Panc1 (cell line): ENCODE measurements around the gene TGM3. TPM values are rescaled to one million over a fixed set of nuclear protein-coding genes. Genes with fewer than 3 reads are reported as not detected.

ENCODE experiments used
- ATAC-seq: fragments of 200-7000 bp; cut with Tn5 transposase; 2 replicates; pipeline ENCODE4 v1.9.1; 2020; ENCODE audit warnings: mild to moderate bottlenecking, moderate library complexity
- BruUV-seq: library from RNA; stranded (reverse); fragments of 400-500 nt; replicated peaks from 2 replicates; lab custom pipeline; 2021; lab: Mats Ljungman, UMichigan
- CTCF ChIA-PET: fragments of 300-600 bp; sonication (Branson Sonifier 250); formaldehyde crosslinking; loops from one replicate; lab custom pipeline; 2022; ENCODE audit warnings: antibody characterized with exemption; lab: Charles Lee
- POLR2A ChIA-PET: fragments of 300-600 bp; sonication (Branson Sonifier 250); formaldehyde crosslinking; loops from one replicate; lab custom pipeline; 2022; ENCODE audit warnings: antibody characterized with exemption; lab: Charles Lee
- DNase-seq: peaks from one replicate; pipeline ENCODE4 v3.0.0-alpha.2; 2010; ENCODE audit warnings: low read depth, low spot score
- H3K27ac ChIP-seq: 2 replicates; pipeline ENCODE4 v1.5.1; 2011; ENCODE audit warnings: mild to moderate bottlenecking, low read length, inconsistent platforms
- H3K27me3 ChIP-seq: fragments of 200-500 bp; sonication (Bioruptor generic); 2 replicates; pipeline ENCODE4 v1.6.0; 2014; ENCODE audit warnings: low read length, inconsistent platforms; ENCODE audit not compliant: control insufficient read depth, insufficient read depth
- H3K36me3 ChIP-seq: fragments of 200-500 bp; sonication (Bioruptor generic); 2 replicates; pipeline ENCODE4 v1.5.1; 2014; ENCODE audit warnings: inconsistent platforms, mild to moderate bottlenecking, low read length, moderate library complexity; ENCODE audit not compliant: control insufficient read depth, insufficient read depth
- H3K4me1 ChIP-seq: 2 replicates; pipeline ENCODE4 v1.5.1; 2011; ENCODE audit warnings: inconsistent platforms, mild to moderate bottlenecking, low read length, moderate library complexity; ENCODE audit not compliant: control insufficient read depth, insufficient read depth
- H3K4me3 ChIP-seq, 2 experiments: 2 replicates each; pipeline ENCODE4 v1.5.1; 2011 to 2012; ENCODE audit warnings: low read depth in 2 of 2, low read length in 2 of 2, mild to moderate bottlenecking in 2 of 2, inconsistent platforms in 1 of 2, moderate library complexity in 1 of 2
- H3K9me3 ChIP-seq: fragments of 200-500 bp; sonication (Bioruptor generic); 2 replicates; pipeline ENCODE4 v1.5.1; 2014; ENCODE audit warnings: low read depth, mild to moderate bottlenecking, inconsistent platforms, low read length, moderate library complexity; ENCODE audit not compliant: control insufficient read depth, insufficient read depth
- CTCF ChIP-seq: fragments of 450-650 bp; IDR thresholded peaks from 2 replicates; pipeline ENCODE4 v1.5.1; 2017; ENCODE audit warnings: mild to moderate bottlenecking
- POLR2AphosphoS5 ChIP-seq: IDR thresholded peaks from 2 replicates; pipeline ENCODE4 v1.6.1; 2012; ENCODE audit warnings: mild to moderate bottlenecking, low read depth, low read length, moderate library complexity
- REST ChIP-seq, 2 experiments: IDR thresholded peaks; 2 replicates each; pipeline ENCODE4 v1.6.1; 2011 to 2012; ENCODE audit warnings: low read depth in 2 of 2, control low read depth in 1 of 2, low read length in 1 of 2, mild to moderate bottlenecking in 1 of 2, moderate library complexity in 1 of 2; ENCODE audit not compliant: insufficient read depth in 1 of 2
- SIN3A ChIP-seq: IDR thresholded peaks from 2 replicates; pipeline ENCODE4 v1.6.1; 2012; ENCODE audit warnings: low read depth, mild to moderate bottlenecking, low read length, moderate library complexity, borderline replicate concordance; ENCODE audit not compliant: insufficient read depth
- TCF7L2 ChIP-seq: IDR thresholded peaks from 2 replicates; pipeline ENCODE4 v1.6.1; 2011; ENCODE audit warnings: mild to moderate bottlenecking, low read depth, low read length, inconsistent platforms
- in situ Hi-C: cut with HindIII; loops from 2 replicates; pipeline ENCODE4 v1.10.0; 2016; ENCODE audit warnings: low sequenced_read_pairs, low pct_unique_long_range_greater_than_20kb
- intact Hi-C: fragments of 100-400 bp; cut with micrococcal nuclease; formaldehyde crosslinking; loops from one replicate; pipeline ENCODE4 v1.10.0; 2022; ENCODE audit not compliant: unreplicated experiment
- total RNA-seq: library from RNA; stranded (reverse); gene quantifications from one replicate; pipeline ENCODE4 v1.2.1, GENCODE V29; 2021; ENCODE audit not compliant: unreplicated experiment

TGM3 gene
- total RNA-seq, 1 experiment from 2014 or later, result not detected

GRCh38 chr20:2281563-2281962 is 14.2 kb upstream of the TGM3 start:
- H3K4me1 ChIP-seq, result no peaks in the 10 kb centered on the region
- no peak for ATAC-seq
- in situ Hi-C loops (no loop called here), intact Hi-C loops (no loop called here)
- TF ChIP-seq CTCF, result no peak
- no peak for TF ChIP-seq POLR2AphosphoS5
- TF ChIP-seq TCF7L2, result no peak
- TF ChIP-seq SIN3A, result no peak
- no peak overlapping the region for H3K4me3 ChIP-seq
- peaks cover 3% of the 10 kb centered on the region; the same call in 1 of the 2 replicates for H3K9me3 ChIP-seq
- H3K27me3 ChIP-seq, result peaks cover 9% of the 10 kb centered on the region
- ChIA-PET POLR2A (interaction anchor here (0.6 kb wide), 1 partner anchor 11 kb away, joined by 6 read pairs; no protein-coding TSS in a partner anchor), CTCF (no interaction called here)
- H3K27ac ChIP-seq, result no peak overlapping the region
- H3K36me3 ChIP-seq, result no peaks in the 10 kb centered on the region
- BruUV-seq, result no TSS peak
- no peak for DNase-seq

- no peaks in the 10 kb centered on the region for H3K4me1 ChIP-seq
- POLR2A ChIA-PET, result no interaction called here
- no TSS peak for BruUV-seq
- TF ChIP-seq REST (IDR thresholded peaks at IDR 0.05; ENCODE audit: insufficient read depth in 1 of 2, low read depth in 2 of 2, low read length in 1 of 2), result no peak
- no peak for TF ChIP-seq CTCF
- TF ChIP-seq POLR2AphosphoS5, result no peak
- no peak for TF ChIP-seq SIN3A
- H3K9me3 ChIP-seq, result peaks cover 3% of the 10 kb centered on the region; the same call in 1 of the 2 replicates
- no peak for ATAC-seq
- no peak overlapping the region for H3K27ac ChIP-seq
- no peak overlapping the region for H3K4me3 ChIP-seq
- no peak for DNase-seq
- in situ Hi-C loops (no loop called here), intact Hi-C loops (no loop called here)
- CTCF ChIA-PET, result no interaction called here
- H3K27me3 ChIP-seq, result peaks cover 7% of the 10 kb centered on the region
- no peaks in the 10 kb centered on the region for H3K36me3 ChIP-seq
These were observed 13.6 kb upstream of the TGM3 start for GRCh38 chr20:2282181-2282580.
